SHP77 (cell line): ENCODE results near the gene IP6K2.
A peak's percentile ranks its signal among the peaks of the same experiment; 100 is the strongest.
"Not testable (repeated sequence)": the region's sequence is repeated elsewhere in the genome, so short reads cannot be mapped to it uniquely, and the experiment has no call there.

Source experiments
- DNase-seq, 2 experiments: peaks; one replicate each; lab custom pipeline; 2025; lab: John Stamatoyannopoulos, UW

The IP6K2 gene

GRCh38 chr3:48716982-48717746 is at the start of gene IP6K2:
TSS of gene IP6K2 (minus strand) at chr3:48717221. CDS start at chr3:48695291, 21,930 bp downstream.
- peak; percentile 98 for DNase-seq

DNA sequence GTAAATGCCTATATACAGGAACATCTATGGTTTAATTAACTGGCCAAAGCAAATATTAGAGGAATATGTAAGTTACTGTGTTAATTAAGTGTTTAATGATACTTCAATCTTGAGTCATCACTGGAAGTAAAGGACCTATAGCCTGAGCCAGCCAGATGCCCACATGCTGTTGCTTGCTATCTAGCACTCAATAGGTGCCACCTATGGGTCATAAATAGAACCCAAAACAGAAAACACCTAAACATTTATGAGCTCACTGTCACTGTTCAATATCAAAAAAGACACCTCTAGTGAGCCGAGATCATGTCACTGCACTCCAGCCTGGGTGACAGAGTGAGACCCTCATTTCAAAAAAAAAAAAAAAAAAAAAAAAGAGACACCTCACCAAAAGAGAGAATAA is 48.4 kb upstream of the IP6K2 start:
- no peak for DNase-seq

GRCh38 chr3:48762816-48763215 is 45.8 kb upstream of the IP6K2 start:
- DNase-seq = no peak

GRCh38 chr3:48759991-48760540 is 43.0 kb upstream of the IP6K2 start:
- not testable (repeated sequence) for DNase-seq

DNA sequence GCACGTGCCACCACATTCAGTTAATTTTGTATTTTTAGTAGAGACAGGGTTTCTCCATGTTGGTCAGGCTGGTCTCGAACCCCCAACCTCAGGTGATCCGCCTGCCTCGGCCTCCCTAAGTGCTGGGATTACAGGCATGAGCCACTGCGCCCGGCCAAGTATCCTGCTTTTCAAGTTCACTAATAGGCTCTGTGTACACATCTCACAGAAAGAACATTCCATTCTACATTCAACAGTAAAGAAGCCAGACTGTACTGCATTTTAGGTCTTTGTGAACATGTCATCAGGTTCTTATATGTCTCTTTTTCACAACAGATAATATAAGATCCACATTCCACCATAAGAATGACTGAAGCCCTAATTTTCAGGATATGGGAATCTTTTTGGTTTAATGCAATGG is 42.5 kb upstream of the IP6K2 start:
- DNase-seq = not testable (repeated sequence)

DNA sequence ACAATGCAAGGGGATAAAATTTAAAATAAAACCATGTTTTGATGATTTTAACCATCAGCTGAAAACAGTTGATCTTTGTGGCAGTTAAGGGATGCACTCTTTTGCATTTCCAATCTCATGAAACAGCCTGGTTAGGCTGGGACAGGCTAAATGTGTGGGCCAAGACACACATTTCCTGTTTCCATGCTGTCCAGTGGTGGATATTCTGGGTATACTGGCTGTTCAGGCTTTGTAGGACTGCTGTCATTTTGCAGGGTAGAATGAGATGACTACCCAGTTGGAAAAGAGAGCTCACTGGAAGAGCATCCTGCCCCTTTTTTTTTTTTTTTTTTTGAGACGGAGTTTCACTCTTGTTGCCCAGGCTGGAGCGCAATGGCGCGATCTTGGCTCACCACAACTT is 42.0 kb upstream of the IP6K2 start:
- DNase-seq = no peak

DNA sequence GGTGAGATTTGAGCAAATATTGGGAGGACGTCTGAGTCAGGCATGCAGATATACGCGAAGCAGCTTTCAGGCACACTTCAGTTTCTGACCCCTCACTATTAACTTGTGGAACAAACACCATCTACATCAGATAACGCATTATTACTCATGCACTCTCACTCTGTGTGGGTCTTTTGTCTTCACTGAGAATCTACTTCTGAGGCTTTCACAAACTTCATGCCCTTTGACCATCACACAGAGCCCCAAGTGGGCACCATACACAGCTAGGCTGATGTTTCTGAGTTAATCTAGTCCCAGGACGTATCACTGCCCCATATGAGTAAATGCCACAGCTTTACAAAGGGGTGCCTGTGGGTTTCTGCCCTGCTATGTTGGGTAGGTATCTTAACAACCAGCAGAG is 39.6 kb upstream of the IP6K2 start:
- no peak for DNase-seq

- no peak for DNase-seq
Observed at GRCh38 chr3:48750856-48751255, 33.8 kb upstream of the IP6K2 start.

DNA sequence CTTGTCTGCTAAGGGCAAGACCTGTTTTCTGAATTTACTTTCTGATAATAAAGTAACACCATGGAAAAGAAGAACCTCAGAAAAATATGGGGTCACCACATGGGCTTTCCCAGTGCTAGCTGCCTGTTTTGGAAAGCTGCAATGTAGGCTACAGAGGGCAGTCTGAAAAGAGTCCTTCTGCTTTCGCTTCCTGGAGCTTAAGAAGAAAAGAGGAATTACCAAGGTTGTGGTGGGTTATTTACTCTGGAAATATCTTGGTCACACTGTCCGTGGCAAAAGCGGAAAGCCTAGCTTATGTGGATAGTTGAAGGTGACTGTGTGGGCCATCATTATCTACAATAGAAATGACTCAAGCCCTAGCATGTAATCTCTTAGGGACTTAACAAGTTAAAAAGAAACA is 31.7 kb upstream of the IP6K2 start:
- no peak for DNase-seq

DNA sequence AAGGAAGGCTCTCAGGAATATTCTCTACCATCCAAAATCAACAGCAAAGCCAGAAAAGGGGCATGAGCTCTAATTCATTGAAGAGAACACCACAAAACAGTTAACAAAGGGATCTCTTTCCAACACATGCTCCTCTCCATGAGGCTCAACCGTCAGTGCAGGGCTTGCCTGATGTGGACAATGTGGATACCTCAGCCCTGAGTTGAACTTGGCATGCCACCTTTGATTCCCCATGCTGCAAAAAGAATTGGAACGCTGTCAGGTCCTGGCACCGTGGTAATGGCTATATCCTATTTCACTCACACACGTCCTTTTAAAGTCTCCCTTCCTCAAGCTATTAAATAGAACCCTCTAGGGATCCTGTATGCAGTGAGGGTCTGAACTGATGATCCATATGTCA is 30.7 kb upstream of the IP6K2 start:
- no peak for DNase-seq

DNA sequence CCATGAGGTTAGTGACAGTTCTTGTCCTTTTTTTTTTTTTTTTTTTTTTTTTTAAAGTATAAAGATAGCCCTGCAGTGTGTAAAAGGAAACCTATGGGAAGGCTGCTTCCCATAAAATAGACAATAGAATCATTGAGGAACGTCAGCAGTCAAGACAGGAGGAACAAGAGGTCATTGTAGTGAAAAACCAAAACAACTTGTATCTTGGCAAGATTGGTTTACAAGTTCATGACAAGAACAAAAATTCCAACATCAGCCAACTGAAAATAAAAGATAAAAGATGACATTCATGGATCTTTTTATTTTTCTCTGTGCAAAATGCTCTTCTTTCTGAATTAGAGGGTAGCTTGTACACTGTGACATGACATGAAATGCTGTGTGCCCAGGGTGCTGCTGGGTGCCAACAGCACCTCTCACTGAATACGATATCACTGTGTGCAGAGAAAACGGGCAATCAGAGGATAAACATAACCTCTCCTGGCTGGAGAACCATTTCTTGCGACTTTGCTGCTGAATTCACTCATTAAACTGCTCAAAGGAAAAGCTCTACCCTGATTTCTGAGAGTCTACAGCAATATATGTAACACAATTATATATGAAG is 30.1 kb upstream of the IP6K2 start:
- DNase-seq = no peak

- no peak for DNase-seq
Observed at GRCh38 chr3:48743773-48744172, 26.8 kb upstream of the IP6K2 start.

GRCh38 chr3:48741226-48741625 is 24.2 kb upstream of the IP6K2 start:
- DNase-seq = not testable (repeated sequence)

DNA sequence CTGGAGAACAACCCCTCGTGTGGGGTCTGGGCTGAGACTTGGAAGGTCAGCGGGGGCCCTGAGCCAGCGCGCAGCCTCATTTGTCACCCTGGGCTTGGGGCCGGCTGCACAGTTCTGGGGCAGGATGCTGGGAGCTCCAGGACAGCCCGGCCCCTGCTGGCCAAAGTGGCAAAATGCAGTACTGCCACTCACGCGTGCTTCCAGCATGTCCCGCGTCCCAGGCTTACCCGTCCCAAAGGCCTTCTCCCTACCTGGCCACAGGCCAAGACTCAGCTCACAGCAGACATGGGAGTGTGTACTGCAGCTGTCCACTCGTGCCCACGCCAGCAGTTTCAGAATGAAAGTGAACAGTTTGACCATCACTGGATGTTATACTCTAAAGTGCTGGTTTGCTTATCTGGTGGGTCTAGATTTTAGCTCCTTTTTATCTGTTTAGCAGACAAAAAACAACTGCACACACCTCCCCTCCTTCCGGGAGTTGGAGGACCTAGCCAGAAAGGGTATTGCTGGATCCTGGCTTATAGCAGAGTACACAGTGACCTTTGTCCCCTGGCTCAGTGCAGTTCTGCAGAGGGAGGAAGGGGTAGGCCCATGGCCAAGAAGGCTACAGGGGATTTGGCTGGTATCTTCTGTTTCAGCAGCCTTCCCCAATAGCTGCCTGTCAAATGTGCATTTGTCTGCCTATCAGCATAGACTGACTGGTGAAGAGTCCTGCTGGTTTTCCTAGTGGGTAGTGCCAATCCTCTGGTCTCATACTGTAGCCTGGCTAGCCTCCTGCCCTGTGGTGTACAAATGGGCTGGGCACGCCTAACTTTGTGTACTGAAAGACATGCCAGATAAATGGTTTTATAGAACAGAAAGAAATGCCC is 23.2 kb upstream of the IP6K2 start:
- DNase-seq = peak; percentile 70 to 76

DNA sequence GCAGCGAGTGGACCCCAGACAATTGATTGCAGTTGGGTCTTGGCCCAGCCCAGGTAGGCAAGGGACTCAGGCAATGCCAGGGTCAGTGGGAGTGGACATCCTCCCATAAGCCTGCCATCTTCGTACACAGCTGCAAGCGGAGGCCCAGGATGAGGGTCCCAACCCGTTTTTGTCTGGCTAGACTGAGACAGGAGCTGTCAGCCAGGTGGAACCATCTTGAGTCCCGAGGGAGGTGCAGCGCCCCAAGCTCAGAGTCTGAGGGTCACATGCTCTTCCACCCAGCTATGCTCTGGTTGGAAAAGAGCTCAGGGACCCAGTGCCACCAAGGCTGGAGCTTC is 22.6 kb upstream of the IP6K2 start:
- DNase-seq = no peak

DNA sequence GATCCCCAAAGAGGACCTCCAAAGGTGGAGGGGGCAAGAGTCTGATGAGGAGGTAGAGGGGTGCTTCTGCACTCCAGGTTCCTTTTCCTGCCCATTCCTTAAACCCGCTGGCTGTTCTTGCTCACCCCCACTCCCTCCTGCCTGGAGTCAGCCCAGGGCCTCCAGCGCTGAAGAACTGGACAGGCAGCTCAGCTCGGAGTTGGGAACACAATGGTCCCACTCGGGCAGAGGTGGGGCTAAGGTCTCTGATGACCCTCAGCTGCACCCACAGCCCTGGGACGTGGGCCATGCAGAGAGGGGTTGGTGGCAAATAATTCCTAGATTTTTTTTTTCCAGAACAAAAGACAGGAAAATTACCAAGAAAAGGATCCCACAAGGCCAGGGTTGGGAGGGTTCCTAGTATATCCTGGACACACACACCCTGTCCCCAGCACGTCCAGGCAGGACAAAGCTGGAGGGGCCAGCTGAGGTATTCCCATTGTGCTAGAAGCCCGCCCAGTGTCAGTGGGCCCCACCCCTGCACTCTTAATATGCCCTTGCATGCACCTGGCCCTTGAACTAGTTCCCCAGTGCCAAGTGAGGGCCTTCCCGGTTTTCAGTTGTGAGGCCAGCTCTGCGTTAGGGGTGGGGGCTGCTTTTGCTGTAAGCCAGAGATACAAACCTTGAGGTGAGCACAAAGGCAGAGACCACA is 22.1 kb upstream of the IP6K2 start:
- DNase-seq = peak in 1 of 2 experiments; percentile 10

- no peak for DNase-seq
Observed at GRCh38 chr3:48738144-48738536, 21.1 kb upstream of the IP6K2 start.

DNA sequence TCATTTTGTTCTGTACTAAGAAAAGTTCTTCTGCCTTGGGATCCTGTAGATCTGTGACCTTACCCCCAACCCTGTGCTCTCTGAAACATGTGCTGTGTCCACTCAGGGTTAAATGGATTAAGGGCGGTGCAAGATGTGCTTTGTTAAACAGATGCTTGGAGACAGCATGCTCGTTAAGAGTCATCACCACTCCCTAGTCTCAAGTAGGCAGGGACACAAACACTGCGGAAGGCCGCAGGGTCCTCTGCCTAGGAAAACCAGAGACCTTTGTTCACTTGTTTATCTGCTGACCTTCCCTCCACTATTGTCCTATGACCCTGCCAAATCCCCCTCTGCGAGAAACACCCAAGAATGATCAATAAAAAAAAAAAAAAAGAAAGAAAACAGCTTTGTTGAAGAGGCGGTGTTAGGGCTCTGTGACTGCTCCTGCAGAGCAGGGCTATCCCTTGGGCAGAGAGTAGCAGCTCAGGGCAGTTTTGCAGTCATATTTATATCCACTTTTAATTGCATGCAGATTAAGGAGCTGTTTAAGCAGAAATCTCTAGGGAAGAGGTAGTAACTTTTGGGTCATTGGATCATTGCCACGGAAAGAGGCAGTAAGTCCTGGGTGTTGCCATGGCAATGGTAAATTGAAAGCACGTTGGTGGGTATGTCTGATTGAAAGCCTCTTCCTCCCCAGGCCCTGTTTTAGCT is 18.2 kb upstream of the IP6K2 start:
- DNase-seq = not testable (repeated sequence)

DNA sequence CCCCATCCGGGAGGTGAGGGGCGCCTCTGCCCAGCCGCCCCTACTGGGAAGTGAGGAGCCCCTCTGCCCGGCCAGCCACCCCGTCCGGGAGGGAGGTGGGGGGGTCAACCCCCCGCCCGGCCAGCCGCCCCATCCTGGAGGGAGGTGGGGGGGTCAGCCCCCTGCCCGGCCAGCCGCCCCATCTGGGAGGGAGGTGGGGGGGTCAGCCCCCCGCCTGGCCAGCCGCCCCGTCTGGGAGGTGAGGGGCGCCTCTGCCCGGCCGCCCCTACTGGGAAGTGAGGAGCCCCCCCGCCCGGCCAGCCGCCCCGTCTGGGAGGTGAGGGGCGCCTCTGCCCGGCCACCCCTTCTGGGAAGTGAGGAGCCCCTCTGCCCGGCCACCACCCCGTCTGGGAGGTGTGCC is 17.5 kb upstream of the IP6K2 start:
- DNase-seq = not testable (repeated sequence)

DNA sequence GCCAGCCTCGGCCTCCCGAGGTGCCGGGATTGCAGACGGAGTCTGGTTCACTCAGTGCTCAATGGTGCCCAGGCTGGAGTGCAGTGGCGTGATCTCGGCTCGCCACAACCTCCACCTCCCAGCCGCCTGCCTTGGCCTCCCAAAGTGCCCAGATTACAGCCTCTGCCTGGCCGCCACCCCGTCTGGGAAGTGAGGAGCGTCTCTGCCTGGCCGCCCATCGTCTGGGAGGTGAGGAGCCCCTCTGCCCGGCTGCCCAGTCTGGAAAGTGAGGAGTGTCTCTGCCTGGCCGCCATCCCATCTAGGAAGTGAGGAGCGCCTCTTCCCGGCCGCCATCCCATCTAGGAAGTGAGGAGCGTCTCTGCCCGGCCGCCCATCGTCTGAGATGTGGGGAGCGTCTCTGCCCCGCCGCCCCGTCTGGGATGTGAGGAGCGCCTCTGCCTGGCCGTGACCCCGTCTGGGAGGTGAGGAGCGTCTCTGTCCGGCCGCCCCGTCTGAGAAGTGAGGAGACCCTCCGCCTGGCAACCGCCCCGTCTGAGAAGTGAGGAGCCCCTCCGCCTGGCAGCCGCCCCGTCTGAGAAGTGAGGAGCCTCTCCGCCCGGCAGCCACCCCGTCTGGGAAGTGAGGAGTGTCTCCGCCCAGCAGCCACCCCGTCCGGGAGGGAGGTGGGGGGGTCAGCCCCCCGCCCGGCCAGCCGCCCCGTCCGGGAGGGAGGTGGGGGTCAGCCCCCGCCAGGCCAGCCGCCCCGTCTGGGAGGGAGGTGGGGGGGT is 16.9 kb upstream of the IP6K2 start:
- DNase-seq = not testable (repeated sequence)

- no peak for DNase-seq
Observed at GRCh38 chr3:48727511-48727910, 10.5 kb upstream of the IP6K2 start.
